GM13977 (cell line): Measurements from ENCODE around the gene DYNC1I1.

Source experiments
- DNase-seq: peaks from one replicate; pipeline ENCODE4 v3.0.0; 2012; ENCODE audit warnings: low spot score
- in situ Hi-C: fragments of 300-500 bp; cut with MboI; formaldehyde crosslinking; loops from one replicate; pipeline ENCODE4 v1.12.0; 2022; ENCODE audit warnings: low sequenced_read_pairs, low pct_unique_long_range_greater_than_20kb, mixed read lengths, inconsistent platforms; ENCODE audit not compliant: unreplicated experiment
- TF ChIP-seq, protein P1 (sequence below): IDR thresholded peaks from 2 replicates; pipeline ENCODE4 v1.5.1; 2012; ENCODE audit warnings: mild to moderate bottlenecking, control low read depth; ENCODE audit not compliant: insufficient read depth; ENCODE audit errors: extremely low read depth, missing control alignments

The DYNC1I1 gene

DNA sequence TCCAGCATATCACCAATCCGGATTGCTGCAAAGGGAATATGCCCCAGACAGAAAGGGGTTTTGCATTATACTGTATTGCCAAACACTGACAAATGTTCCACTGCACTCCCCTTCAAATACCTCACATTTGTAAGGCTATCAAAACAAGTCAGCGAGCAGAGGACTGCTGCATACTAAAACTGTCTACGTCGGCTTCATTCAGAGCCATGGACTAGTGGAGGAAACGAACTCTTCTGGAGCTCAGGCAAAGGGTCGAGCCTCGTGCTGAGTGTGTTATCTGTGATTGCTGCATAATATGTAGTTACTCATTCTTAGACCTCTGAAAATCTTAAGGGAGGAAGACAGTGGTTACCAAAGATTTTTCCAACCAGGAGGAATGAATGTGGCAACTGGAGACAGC is 200.2 kb downstream of the DYNC1I1 start:
- DNase-seq: no peak
- in situ Hi-C loops: no loop called here
- TF ChIP-seq, protein P1, sequence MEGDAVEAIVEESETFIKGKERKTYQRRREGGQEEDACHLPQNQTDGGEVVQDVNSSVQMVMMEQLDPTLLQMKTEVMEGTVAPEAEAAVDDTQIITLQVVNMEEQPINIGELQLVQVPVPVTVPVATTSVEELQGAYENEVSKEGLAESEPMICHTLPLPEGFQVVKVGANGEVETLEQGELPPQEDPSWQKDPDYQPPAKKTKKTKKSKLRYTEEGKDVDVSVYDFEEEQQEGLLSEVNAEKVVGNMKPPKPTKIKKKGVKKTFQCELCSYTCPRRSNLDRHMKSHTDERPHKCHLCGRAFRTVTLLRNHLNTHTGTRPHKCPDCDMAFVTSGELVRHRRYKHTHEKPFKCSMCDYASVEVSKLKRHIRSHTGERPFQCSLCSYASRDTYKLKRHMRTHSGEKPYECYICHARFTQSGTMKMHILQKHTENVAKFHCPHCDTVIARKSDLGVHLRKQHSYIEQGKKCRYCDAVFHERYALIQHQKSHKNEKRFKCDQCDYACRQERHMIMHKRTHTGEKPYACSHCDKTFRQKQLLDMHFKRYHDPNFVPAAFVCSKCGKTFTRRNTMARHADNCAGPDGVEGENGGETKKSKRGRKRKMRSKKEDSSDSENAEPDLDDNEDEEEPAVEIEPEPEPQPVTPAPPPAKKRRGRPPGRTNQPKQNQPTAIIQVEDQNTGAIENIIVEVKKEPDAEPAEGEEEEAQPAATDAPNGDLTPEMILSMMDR: no peak

DNA sequence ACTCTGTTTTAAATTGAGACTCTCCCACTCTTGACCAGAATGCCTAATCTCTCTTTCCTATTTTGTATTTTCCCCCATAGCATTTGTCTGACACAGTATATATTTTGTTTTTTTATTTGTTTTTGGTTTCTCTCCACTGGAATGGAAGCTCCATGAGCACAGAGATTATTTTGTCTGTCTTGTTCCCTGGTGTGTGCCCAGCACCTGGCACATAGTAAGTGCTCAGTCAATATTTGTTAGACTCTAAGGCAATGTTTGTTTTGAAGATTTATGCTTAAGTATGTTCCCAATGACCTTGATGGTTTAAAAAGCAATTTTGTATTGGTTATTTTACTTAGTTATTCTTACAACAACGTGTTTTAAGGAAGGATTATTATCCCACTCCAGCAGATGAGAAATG is 201.8 kb downstream of the DYNC1I1 start:
- in situ Hi-C loops: no loop called here
- no peak for DNase-seq
- TF ChIP-seq, protein P1: no peak

GRCh38 chr7:95976369-95977060 is 204.2 kb downstream of the DYNC1I1 start:
- in situ Hi-C loops: no loop called here
- no peak for DNase-seq
- TF ChIP-seq, protein P1: no peak

- TF ChIP-seq, protein P1: no peak
- DNase-seq: no peak
- in situ Hi-C loops: no loop called here
These were observed 205.6 kb downstream of the DYNC1I1 start for GRCh38 chr7:95977994-95978393.

DNA sequence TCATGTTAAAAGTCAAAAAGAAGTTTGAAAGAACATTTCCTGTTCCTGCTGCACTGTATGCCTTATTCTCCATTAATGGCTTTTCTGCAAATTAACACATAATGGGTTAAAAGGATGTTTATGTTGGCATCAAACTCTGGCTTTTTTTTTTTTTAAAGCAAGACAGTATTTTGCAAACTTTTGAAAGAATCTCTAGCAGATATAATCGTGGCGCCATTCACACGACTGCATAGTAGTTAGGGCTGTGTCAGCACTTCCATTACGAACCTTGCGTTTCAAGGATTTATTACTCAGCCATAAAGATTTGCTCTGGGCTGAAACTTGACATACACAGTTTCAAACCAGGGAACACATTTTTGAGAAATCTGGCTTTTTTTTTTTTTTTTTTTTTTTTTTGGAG is 207.8 kb downstream of the DYNC1I1 start:
- TF ChIP-seq, protein P1: no peak
- in situ Hi-C loops: no loop called here
- DNase-seq: no peak

GRCh38 chr7:95980706-95981105 is 208.4 kb downstream of the DYNC1I1 start:
- no peak for DNase-seq
- in situ Hi-C loops: no loop called here

More at GRCh38 chr7:95980706-95981105, 208.4 kb downstream of the DYNC1I1 start:
- TF ChIP-seq, protein P1: no peak
